ENCODE data around the gene DEXI. TPM values are rescaled to one million over a fixed set of nuclear protein-coding genes. Genes with fewer than 3 reads are reported as not detected.

Gene DEXI
- total RNA-seq, 2 experiments from 2014 or later, result 23.3 to 30.8 TPM

- Mint-ChIP-seq H3K27ac (peak overlapping the region; percentile 77), H3K4me3 (peak overlapping the region; percentile 90), H3K9me3 (ENCODE audit: low read depth) (no peaks in the 10 kb centered on the region), H3K4me1 (peaks cover 67% of the 10 kb centered on the region), H3K27me3 (no peaks in the 10 kb centered on the region), H3K36me3 (peaks cover 67% of the 10 kb centered on the region)
- peak; percentile 60 for DNase-seq
- CTCF ChIA-PET, result interaction anchor here (0.9 to 1.9 kb wide), 4 partner anchors 10 to 63 kb away, joined by 3 to 7 read pairs (median 3); partner anchors contain the start of gene CLEC16A
- ATAC-seq, result no peak
These were observed 60.7 kb downstream of the DEXI start for GRCh38 chr16:10881479-10882030.

DNA sequence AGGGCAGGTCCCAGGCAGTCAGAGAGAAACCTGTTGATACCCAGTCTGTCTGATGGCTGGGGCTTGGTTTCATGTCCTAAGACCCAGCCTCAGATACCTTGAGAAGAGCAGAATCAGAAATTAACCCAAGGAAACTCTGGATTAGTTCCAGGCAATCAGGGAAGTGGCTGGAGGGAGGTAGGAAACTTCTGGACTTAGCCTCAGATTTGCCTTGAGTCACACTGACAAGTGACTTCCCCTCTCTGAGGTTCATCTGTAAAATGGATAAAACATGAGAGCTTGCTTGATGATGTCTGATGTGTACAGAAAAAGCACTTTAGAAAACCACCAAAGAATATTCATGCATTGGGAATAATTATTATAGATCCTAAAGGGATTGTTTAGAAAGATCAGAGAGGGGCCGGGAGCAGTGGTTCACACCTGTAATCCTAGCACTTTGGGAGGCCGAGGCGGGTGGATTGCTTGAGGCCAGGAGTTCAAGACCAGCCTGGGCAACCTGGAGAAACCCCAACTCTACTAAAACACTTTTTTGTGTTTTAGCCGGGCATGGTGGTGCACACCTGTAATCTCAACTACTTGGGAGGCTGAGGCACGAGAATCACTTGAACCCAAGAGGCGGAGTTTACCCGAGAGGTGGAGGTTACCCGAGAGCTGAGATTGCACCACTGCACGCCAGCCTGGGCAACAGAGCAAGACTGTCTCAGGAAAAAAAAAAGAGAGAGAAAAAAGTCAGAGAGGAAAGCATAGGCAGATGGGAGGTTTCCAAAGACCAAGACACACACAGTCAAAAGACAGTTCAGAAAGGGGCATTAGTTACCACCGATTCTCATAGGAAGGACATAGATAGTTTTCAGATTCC lies 61.4 kb downstream of the DEXI start:
- H3K27me3 Mint-ChIP-seq, result no peaks in the 10 kb centered on the region
- peak overlapping the region; percentile 68 for H3K27ac Mint-ChIP-seq
- H3K4me3 Mint-ChIP-seq, result peak overlapping the region; percentile 90
- ATAC-seq (no peak), DNase-seq (no peak)
- no peaks in the 10 kb centered on the region for H3K9me3 Mint-ChIP-seq (ENCODE audit: low read depth)
- H3K36me3 Mint-ChIP-seq, result peaks cover 61% of the 10 kb centered on the region
- CTCF ChIA-PET, result interaction anchor here (0.9 to 1.9 kb wide), 4 partner anchors 11 to 64 kb away, joined by 3 to 7 read pairs (median 3); partner anchors contain the start of gene CLEC16A
- H3K4me1 Mint-ChIP-seq, result peaks cover 68% of the 10 kb centered on the region

DNA sequence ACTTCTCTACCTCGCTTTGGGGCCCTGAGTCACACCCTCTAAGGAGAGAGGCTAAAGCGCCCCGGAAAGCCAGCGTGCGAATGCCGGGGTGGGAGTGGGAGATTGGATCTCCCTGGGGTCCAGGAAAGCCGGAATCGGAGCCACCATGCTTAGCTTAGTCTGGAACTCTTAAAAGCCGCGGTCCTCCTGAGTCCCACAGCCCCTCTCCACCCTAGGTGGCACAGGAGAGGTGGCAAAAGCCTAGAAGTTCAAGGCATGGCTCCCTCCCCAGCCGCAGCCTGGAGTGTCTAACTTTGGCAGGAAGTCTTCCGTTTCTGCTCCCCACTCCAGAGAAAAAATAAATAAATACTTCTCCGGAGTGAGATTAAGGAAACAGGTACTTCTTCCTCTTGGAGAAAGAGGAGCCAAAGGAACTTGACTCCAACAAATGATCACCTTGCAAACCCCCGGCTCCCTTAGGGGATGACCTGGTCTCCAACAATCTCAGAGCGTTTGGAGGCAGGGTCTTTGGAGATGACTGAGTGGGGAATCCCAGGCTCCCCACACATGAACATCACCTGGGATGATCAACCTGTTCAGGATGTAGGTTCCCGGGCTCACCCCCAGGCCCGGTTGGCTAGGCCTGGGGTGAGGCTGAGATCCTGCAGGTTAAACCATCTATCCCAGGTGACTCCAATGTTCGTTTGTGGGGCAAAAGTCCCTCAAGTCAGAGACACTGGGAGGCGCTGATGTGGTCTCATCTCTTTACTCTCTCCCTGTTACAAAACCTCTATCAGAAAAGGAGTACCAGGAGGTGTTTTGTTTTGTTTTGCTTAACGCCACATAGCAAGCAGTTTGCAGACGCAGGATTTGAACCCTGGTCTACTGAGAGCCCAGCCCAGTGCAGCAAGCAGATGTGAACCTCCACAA lies 62.3 kb downstream of the DEXI start:
- peaks cover 68% of the 10 kb centered on the region for H3K4me1 Mint-ChIP-seq
- peak overlapping the region; percentile 90 for H3K4me3 Mint-ChIP-seq
- peaks cover 53% of the 10 kb centered on the region for H3K36me3 Mint-ChIP-seq
- ATAC-seq, result no peak
- no peaks in the 10 kb centered on the region for H3K9me3 Mint-ChIP-seq (ENCODE audit: low read depth)
- DNase-seq, result no peak
- CTCF ChIA-PET, result interaction anchor here (1.0 to 4.9 kb wide), 7 partner anchors 10 to 211 kb away, joined by 4 to 52 read pairs (median 11); partner anchors contain the start of gene NUBP1
- H3K27ac Mint-ChIP-seq, result peak overlapping the region; percentile 92
- no peaks in the 10 kb centered on the region for H3K27me3 Mint-ChIP-seq

Other genes starting within 250 kb of the DEXI start
- under 1 TPM in 1 of 2 experiments, not detected in 1; 0.18 TPM for gene TEKT5, start 247.5 kb downstream of the DEXI start, total RNA-seq
- gene NUBP1, start 198.6 kb downstream of the DEXI start, total RNA-seq, result 10 to 100 TPM; 27.8 to 35.3 TPM
- gene TVP23A, start 123.7 kb downstream of the DEXI start, total RNA-seq, result not detected
- gene CIITA, start 65.3 kb downstream of the DEXI start, total RNA-seq, result 100 to 1,000 TPM in 1 of 2 experiments, 10 to 100 TPM in 1; 68.7 to 103 TPM
- 10 to 100 TPM; 36.5 to 55.9 TPM for gene CLEC16A, start 2.1 kb upstream of the DEXI start, total RNA-seq